SK-N-SH (cell line): ENCODE measurements around the gene SLC7A7. TPM values are rescaled to one million over a fixed set of nuclear protein-coding genes. Genes with fewer than 3 reads are reported as not detected.

Source experiments
- CTCF ChIA-PET: fragments of 300-600, 350-600 bp; formaldehyde crosslinking; extraction: SDS; loops from one replicate; lab custom pipeline; 2021; lab: Yijun Ruan, JAX
- POLR2A ChIA-PET: fragments of 350-600 bp; sonication (Branson Sonifier 250); formaldehyde crosslinking; extraction: SDS; loops from one replicate; lab custom pipeline; 2020; ENCODE audit warnings: antibody characterized with exemption, inconsistent platforms; lab: Yijun Ruan, JAX
- DNase-seq: peaks from one replicate; pipeline ENCODE4 v3.0.0; 2012
- H2AFZ ChIP-seq: fragments of 200-600 bp; sonication (generic); 2 replicates; pipeline ENCODE4 v1.8.1; 2016; ENCODE audit warnings: antibody characterized with exemption, mild to moderate bottlenecking, low read depth
- H3F3A ChIP-seq: fragments of 200-600 bp; sonication (generic); replicated peaks from 2 replicates; pipeline ENCODE3; 2016; ENCODE audit warnings: antibody characterized with exemption, mild to moderate bottlenecking; ENCODE audit not compliant: insufficient read depth
- H3K27ac ChIP-seq, 2 experiments: fragments of 200-500 bp in 1 of 2; fragments of 200-600 bp in 1 of 2; sonication (Bioruptor generic) in 1 of 2; sonication (generic), shearing (Covaris generic) in 1 of 2; 2 replicates each; pipeline versions ENCODE4 v1.5.1 to v1.6.1; 2014 to 2016; ENCODE audit warnings: low read depth in 2 of 2, inconsistent platforms in 1 of 2, low read length in 1 of 2, mild to moderate bottlenecking in 1 of 2, mixed read lengths in 1 of 2
- H3K27me3 ChIP-seq: fragments of 200-600 bp; sonication (generic), shearing (Covaris generic); 2 replicates; pipeline ENCODE4 v1.6.1; 2016; ENCODE audit warnings: mixed run types; ENCODE audit not compliant: insufficient read depth
- H3K36me3 ChIP-seq, 2 experiments: fragments of 200-500 bp in 1 of 2; fragments of 200-600 bp in 1 of 2; sonication (Bioruptor generic) in 1 of 2; sonication (generic) in 1 of 2; replicated peaks in 1 of 2; 2 replicates each; pipeline versions ENCODE3 to v1.5.1; 2014 to 2016; ENCODE audit warnings: low read length in 1 of 2, mild to moderate bottlenecking in 1 of 2; ENCODE audit not compliant: insufficient read depth in 2 of 2, control insufficient read depth in 1 of 2
- H3K4me1 ChIP-seq, 2 experiments: fragments of 200-500 bp in 1 of 2; fragments of 200-600 bp in 1 of 2; sonication (Bioruptor generic) in 1 of 2; sonication (generic), shearing (Covaris generic) in 1 of 2; 2 replicates each; pipeline versions ENCODE4 v1.5.1 to v1.6.1; 2014 to 2016; ENCODE audit warnings: low read depth in 1 of 2, low read length in 1 of 2, mixed run types in 1 of 2; ENCODE audit not compliant: insufficient read depth in 2 of 2, control insufficient read depth in 1 of 2
- H3K4me2 ChIP-seq: fragments of 200-600 bp; sonication (generic), shearing (Covaris generic); 2 replicates; pipeline ENCODE4 v1.6.1; 2017; ENCODE audit warnings: mixed run types
- H3K4me3 ChIP-seq, 2 experiments: fragments of 200-500 bp in 1 of 2; fragments of 200-600 bp in 1 of 2; sonication (Bioruptor generic) in 1 of 2; sonication (generic), shearing (Covaris generic) in 1 of 2; 2 replicates each; pipeline versions ENCODE4 v1.5.1 to v1.8.1; 2014 to 2016; ENCODE audit warnings: low read depth in 2 of 2, inconsistent platforms in 1 of 2, low read length in 1 of 2, mild to moderate bottlenecking in 1 of 2, mixed read lengths in 1 of 2, moderate library complexity in 1 of 2
- H3K79me2 ChIP-seq: fragments of 200-600 bp; sonication (generic); 2 replicates; pipeline ENCODE4 v1.8.1; 2017; ENCODE audit warnings: mild to moderate bottlenecking; ENCODE audit not compliant: insufficient read depth
- H3K9ac ChIP-seq: fragments of 200-600 bp; sonication (generic); 2 replicates; pipeline ENCODE4 v1.6.1; 2017; ENCODE audit warnings: mixed run types
- H3K9me2 ChIP-seq: fragments of 200-600 bp; sonication (generic); 2 replicates; pipeline ENCODE4 v1.6.1; 2017; ENCODE audit warnings: mixed run types
- H3K9me3 ChIP-seq: fragments of 200-600 bp; sonication (generic); 2 replicates; pipeline ENCODE4 v1.6.1; 2017; ENCODE audit warnings: mixed run types, mild to moderate bottlenecking, moderate library complexity
- H4K20me1 ChIP-seq: fragments of 200-600 bp; sonication (generic); 2 replicates; pipeline ENCODE4 v1.6.1; 2017; ENCODE audit warnings: mild to moderate bottlenecking, mixed run types; ENCODE audit not compliant: insufficient read depth
- CTCF ChIP-seq: fragments of 200-600 bp; sonication (generic); IDR thresholded peaks from 2 replicates; pipeline ENCODE4 v1.6.1; 2017; ENCODE audit warnings: antibody characterized with exemption, mild to moderate bottlenecking, moderate library complexity
- ELF1 ChIP-seq: IDR thresholded peaks from 2 replicates; pipeline ENCODE4 v1.4.0; 2012
- EZH2phosphoT487 ChIP-seq: fragments of 200-600 bp; sonication (generic); IDR thresholded peaks from 2 replicates; pipeline ENCODE4 v1.6.1; 2017; ENCODE audit warnings: low read depth, mixed run types, mild to moderate bottlenecking, antibody characterized with exemption, moderate library complexity, borderline replicate concordance
- FOXJ3 ChIP-seq: sonication (generic); formaldehyde crosslinking; IDR thresholded peaks from 2 replicates; pipeline ENCODE4 v1.5.1; 2020; ENCODE audit warnings: mild to moderate bottlenecking, missing genetic modification reagents
- GABPA ChIP-seq: IDR thresholded peaks from 2 replicates; pipeline ENCODE4 v1.4.0; 2012; ENCODE audit warnings: low read depth, mild to moderate bottlenecking
- IRF3 ChIP-seq: fragments of 150-350 bp; IDR thresholded peaks from 2 replicates; pipeline ENCODE4 v1.6.1; 2016; ENCODE audit warnings: mild to moderate bottlenecking, low read depth, low read length
- MAX ChIP-seq: IDR thresholded peaks from 2 replicates; pipeline ENCODE4 v1.4.0; 2012; ENCODE audit warnings: low read depth
- MXI1 ChIP-seq: IDR thresholded peaks from 2 replicates; pipeline ENCODE4 v1.6.1; 2012; ENCODE audit warnings: mild to moderate bottlenecking, low read depth, low read length, improper control_type of control experiment
- NFIC ChIP-seq: IDR thresholded peaks from 2 replicates; pipeline ENCODE4 v1.4.0; 2012; ENCODE audit warnings: borderline replicate concordance
- PBX3 ChIP-seq: IDR thresholded peaks from 2 replicates; pipeline ENCODE4; 2012
- RAD21 ChIP-seq: IDR thresholded peaks from 2 replicates; pipeline ENCODE4 v1.6.1; 2012; ENCODE audit warnings: mild to moderate bottlenecking, low read length
- RFX5 ChIP-seq: IDR thresholded peaks from 2 replicates; pipeline ENCODE4 v1.6.1; 2012; ENCODE audit warnings: mild to moderate bottlenecking, improper control_type of control experiment, low read length
- YY1 ChIP-seq: IDR thresholded peaks from 2 replicates; pipeline ENCODE4 v1.4.0; 2012; ENCODE audit warnings: low read depth, mild to moderate bottlenecking
- WGBS: methylation state at CpG from one replicate; pipeline ENCODE4 v1.1.6; 2017; ENCODE audit warnings: low lambda C conversion rate; 5-methylcytosine and 5-hydroxymethylcytosine counted together
- polyA plus RNA-seq, 3 experiments: library from polyadenylated mRNA; depleted of rRNA; stranded (reverse); fragments of >200 nt; gene quantifications; 2 replicates each; pipeline ENCODE4 v1.2.3, GENCODE V29; 2012
- TF ChIP-seq, protein P1 (sequence below): IDR thresholded peaks from 2 replicates; pipeline ENCODE4 v1.6.1; 2012; ENCODE audit warnings: mild to moderate bottlenecking, low read depth, low read length, moderate library complexity
- TF ChIP-seq, protein P2 (sequence below): IDR thresholded peaks from 2 replicates; pipeline ENCODE4 v1.4.0; 2012; ENCODE audit warnings: low read depth, borderline replicate concordance

Gene SLC7A7
- polyA plus RNA-seq, 1 of the 3 experiments (the other 2 are of a cell fraction): 0.30 TPM

DNA sequence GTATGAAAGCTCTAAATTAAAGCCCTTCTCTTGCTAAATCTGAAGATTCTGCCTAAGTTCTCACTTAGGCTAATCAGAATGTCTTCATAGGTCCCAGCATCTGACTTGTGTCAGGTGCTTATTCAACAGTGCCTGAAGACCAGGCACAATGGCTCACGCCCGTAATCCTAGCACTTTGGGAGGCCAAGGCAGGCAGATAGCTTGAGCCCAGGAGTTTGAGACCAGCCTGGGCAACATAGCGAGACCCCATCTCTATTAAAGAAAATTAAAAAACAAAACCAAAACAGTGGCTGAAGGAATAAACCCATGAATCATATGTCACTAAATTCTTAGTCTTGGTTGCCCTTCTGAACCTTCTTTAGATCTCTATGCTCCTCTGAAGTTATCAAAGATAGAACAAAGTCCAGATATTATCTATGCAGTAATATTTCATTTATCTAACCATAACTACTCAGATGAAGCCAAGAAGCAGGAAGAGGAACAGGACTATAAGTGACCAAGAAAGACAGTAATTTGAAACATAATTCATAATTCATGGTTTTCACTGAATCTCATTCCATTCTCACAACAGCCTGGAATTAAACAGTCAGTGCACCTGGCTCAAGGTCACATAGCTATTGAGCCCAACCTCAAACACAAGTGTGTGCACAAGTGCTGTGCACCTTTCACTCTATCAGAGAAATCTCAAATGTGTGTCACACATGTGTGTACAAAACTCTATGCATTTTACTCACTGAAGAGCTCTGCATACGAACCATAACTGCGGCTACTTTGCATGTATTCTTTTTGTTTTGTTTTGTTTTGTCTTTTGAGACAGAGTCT is 6.6 kb downstream of the SLC7A7 start:
- H3K79me2 ChIP-seq: no peaks in the 10 kb centered on the region
- no peaks in the 10 kb centered on the region for H3K9me2 ChIP-seq
- TF ChIP-seq PBX3 (no peak), GABPA (no peak), YY1 (no peak), ELF1 (no peak), FOXJ3 (no peak)
- TF ChIP-seq, all 33 proteins: peak for 0
- CTCF ChIA-PET: interaction anchor here (1.0 to 2.3 kb wide), 7 partner anchors 11 to 252 kb away, joined by 3 to 8 read pairs (median 5); no protein-coding TSS in a partner anchor
- Histone ChIP-seq H3K4me2 (no peak overlapping the region), H3K9ac (no peak overlapping the region), H3K27me3 (peaks cover 33% of the 10 kb centered on the region), H3K27ac (no peak overlapping the region), H2AFZ (no peak overlapping the region), H3K9me3 (no peaks in the 10 kb centered on the region), H3K4me1 (no peaks in the 10 kb centered on the region), H3F3A (no peaks in the 10 kb centered on the region), H4K20me1 (no peaks in the 10 kb centered on the region), H3K36me3 (no peaks in the 10 kb centered on the region), H3K4me3 (no peak overlapping the region)
- no peak for DNase-seq
- POLR2A ChIA-PET: no interaction called here
- WGBS: 58% methylated on average over 5 of the region's 5 CpGs

DNA sequence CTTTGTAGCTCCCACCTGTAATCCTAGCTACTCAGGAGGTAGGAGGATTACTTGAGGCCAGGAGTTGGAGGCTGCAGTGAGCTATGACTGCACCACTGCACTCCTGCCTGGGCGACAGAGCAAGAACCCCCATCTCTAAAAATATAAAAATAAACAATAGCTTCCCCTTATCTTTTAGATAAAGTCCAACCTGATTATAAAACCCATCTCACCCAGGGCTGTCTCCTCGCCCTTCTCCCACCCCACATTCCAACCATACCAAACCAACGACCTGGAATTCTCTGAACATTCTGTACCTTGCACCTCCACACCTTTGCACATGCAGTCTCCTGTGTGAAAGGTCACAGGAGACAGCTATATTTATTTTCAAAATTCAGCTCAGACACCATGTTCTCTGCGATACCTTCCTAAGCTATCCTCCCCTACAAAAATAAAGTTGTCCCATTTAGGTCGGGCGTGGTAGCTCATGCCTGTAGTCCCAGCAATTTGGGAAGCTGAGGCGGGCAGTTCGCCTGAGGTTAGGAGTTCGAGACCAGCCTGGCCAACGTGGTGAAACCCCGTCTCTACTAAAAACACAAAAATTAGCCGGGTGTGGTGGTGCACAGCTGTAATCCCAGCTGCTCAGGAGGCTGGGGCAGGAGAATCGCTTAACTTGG is 7.7 kb downstream of the SLC7A7 start:
- Histone ChIP-seq H4K20me1 (no peaks in the 10 kb centered on the region), H3K9me3 (no peaks in the 10 kb centered on the region), H3F3A (no peaks in the 10 kb centered on the region), H3K27me3 (peaks cover 34% of the 10 kb centered on the region), H3K36me3 (no peaks in the 10 kb centered on the region), H3K4me1 (no peaks in the 10 kb centered on the region), H3K27ac (no peak overlapping the region), H3K4me3 (no peak overlapping the region), H2AFZ (no peak overlapping the region), H3K9me2 (no peaks in the 10 kb centered on the region), H3K9ac (no peak overlapping the region), H3K79me2 (no peaks in the 10 kb centered on the region), H3K4me2 (no peak overlapping the region)
- no peak for DNase-seq
- WGBS: 37% methylated on average over 13 of the region's 13 CpGs
- POLR2A ChIA-PET: no interaction called here
- CTCF ChIA-PET: interaction anchor here (0.8 to 2.3 kb wide), 6 partner anchors 12 to 251 kb away, joined by 3 to 7 read pairs (median 4); no protein-coding TSS in a partner anchor
- no peak for TF ChIP-seq GABPA
- TF ChIP-seq IRF3: no peak
- no peak for TF ChIP-seq MXI1
- TF ChIP-seq, protein P1, sequence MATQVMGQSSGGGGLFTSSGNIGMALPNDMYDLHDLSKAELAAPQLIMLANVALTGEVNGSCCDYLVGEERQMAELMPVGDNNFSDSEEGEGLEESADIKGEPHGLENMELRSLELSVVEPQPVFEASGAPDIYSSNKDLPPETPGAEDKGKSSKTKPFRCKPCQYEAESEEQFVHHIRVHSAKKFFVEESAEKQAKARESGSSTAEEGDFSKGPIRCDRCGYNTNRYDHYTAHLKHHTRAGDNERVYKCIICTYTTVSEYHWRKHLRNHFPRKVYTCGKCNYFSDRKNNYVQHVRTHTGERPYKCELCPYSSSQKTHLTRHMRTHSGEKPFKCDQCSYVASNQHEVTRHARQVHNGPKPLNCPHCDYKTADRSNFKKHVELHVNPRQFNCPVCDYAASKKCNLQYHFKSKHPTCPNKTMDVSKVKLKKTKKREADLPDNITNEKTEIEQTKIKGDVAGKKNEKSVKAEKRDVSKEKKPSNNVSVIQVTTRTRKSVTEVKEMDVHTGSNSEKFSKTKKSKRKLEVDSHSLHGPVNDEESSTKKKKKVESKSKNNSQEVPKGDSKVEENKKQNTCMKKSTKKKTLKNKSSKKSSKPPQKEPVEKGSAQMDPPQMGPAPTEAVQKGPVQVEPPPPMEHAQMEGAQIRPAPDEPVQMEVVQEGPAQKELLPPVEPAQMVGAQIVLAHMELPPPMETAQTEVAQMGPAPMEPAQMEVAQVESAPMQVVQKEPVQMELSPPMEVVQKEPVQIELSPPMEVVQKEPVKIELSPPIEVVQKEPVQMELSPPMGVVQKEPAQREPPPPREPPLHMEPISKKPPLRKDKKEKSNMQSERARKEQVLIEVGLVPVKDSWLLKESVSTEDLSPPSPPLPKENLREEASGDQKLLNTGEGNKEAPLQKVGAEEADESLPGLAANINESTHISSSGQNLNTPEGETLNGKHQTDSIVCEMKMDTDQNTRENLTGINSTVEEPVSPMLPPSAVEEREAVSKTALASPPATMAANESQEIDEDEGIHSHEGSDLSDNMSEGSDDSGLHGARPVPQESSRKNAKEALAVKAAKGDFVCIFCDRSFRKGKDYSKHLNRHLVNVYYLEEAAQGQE: no peak
- no peak for TF ChIP-seq MAX
- TF ChIP-seq, protein P2, sequence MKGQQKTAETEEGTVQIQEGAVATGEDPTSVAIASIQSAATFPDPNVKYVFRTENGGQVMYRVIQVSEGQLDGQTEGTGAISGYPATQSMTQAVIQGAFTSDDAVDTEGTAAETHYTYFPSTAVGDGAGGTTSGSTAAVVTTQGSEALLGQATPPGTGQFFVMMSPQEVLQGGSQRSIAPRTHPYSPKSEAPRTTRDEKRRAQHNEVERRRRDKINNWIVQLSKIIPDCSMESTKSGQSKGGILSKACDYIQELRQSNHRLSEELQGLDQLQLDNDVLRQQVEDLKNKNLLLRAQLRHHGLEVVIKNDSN: no peak
- no peak for TF ChIP-seq RFX5
- no peak for TF ChIP-seq NFIC
- no peak for TF ChIP-seq RAD21
- no peak for TF ChIP-seq CTCF
- no peak for TF ChIP-seq ELF1
- no peak for TF ChIP-seq EZH2phosphoT487
